AG09319 (cell line): ENCODE data around the gene ARAP2.

ENCODE experiments used
- DNase-seq: peaks from one replicate; pipeline ENCODE4 v3.0.0-alpha.2; 2010; ENCODE audit warnings: low read depth; ENCODE audit errors: extremely low read depth
- TF ChIP-seq, protein P1 (sequence below): IDR thresholded peaks from 2 replicates; pipeline ENCODE4 v1.5.1; 2011; ENCODE audit warnings: low read depth, mild to moderate bottlenecking, inconsistent platforms, low read length, moderate library complexity

ARAP2 gene, protein sequence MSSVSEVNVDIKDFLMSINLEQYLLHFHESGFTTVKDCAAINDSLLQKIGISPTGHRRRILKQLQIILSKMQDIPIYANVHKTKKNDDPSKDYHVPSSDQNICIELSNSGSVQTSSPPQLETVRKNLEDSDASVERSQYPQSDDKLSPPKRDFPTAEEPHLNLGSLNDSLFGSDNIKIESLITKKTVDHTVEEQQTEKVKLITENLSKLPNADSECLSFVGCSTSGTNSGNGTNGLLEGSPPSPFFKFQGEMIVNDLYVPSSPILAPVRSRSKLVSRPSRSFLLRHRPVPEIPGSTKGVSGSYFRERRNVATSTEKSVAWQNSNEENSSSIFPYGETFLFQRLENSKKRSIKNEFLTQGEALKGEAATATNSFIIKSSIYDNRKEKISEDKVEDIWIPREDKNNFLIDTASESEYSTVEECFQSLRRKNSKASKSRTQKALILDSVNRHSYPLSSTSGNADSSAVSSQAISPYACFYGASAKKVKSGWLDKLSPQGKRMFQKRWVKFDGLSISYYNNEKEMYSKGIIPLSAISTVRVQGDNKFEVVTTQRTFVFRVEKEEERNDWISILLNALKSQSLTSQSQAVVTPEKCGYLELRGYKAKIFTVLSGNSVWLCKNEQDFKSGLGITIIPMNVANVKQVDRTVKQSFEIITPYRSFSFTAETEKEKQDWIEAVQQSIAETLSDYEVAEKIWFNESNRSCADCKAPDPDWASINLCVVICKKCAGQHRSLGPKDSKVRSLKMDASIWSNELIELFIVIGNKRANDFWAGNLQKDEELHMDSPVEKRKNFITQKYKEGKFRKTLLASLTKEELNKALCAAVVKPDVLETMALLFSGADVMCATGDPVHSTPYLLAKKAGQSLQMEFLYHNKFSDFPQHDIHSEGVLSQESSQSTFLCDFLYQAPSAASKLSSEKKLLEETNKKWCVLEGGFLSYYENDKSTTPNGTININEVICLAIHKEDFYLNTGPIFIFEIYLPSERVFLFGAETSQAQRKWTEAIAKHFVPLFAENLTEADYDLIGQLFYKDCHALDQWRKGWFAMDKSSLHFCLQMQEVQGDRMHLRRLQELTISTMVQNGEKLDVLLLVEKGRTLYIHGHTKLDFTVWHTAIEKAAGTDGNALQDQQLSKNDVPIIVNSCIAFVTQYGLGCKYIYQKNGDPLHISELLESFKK (N-terminal part only)

DNA sequence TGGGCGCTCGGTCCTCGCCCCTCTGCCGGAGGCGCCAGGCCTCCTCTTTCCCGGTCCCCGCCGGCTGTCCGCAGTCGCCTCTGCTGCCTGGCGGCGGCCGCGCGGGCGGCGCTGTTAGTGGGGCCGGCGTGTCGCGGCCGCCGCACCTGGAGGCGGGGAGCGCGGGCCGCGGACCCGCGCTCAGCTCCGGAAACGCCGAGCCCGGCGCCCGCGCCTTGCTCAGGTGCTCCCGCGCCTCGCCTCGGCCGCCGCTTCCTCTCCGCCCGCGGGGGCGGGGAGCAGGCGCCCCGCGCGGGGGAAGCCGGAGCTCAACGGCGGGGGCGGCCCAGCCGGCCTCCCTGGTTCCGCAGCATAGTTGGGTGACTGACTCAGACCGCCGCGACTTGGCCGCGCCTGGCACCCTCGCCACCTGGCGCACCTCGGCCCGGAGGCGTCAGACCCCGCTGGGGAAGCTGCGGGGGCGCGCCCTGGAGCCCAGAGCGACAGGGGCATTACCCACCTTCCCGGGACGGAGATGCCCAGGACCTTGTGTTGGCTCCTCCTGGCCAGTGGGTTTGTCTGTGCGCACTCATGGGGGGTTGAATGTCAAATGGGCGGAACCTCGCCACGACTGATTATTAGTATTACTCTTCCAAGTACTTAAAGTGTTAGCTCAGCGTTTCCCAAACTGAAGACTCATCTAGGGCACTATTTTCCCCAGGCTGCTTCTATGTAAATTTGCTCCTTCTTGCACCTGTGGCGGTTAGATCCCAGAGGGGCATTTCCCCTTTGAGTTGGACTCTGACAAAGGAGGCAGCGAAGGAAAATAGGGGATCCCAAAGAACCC, at the start of gene ARAP2:
TSS of gene ARAP2 (minus strand) at position 258 of the 826 bp plus-strand sequence. CDS start 15,028 bp downstream, outside the sequence.
- TF ChIP-seq, protein P1, sequence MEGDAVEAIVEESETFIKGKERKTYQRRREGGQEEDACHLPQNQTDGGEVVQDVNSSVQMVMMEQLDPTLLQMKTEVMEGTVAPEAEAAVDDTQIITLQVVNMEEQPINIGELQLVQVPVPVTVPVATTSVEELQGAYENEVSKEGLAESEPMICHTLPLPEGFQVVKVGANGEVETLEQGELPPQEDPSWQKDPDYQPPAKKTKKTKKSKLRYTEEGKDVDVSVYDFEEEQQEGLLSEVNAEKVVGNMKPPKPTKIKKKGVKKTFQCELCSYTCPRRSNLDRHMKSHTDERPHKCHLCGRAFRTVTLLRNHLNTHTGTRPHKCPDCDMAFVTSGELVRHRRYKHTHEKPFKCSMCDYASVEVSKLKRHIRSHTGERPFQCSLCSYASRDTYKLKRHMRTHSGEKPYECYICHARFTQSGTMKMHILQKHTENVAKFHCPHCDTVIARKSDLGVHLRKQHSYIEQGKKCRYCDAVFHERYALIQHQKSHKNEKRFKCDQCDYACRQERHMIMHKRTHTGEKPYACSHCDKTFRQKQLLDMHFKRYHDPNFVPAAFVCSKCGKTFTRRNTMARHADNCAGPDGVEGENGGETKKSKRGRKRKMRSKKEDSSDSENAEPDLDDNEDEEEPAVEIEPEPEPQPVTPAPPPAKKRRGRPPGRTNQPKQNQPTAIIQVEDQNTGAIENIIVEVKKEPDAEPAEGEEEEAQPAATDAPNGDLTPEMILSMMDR: no peak
- DNase-seq: no peak

DNA sequence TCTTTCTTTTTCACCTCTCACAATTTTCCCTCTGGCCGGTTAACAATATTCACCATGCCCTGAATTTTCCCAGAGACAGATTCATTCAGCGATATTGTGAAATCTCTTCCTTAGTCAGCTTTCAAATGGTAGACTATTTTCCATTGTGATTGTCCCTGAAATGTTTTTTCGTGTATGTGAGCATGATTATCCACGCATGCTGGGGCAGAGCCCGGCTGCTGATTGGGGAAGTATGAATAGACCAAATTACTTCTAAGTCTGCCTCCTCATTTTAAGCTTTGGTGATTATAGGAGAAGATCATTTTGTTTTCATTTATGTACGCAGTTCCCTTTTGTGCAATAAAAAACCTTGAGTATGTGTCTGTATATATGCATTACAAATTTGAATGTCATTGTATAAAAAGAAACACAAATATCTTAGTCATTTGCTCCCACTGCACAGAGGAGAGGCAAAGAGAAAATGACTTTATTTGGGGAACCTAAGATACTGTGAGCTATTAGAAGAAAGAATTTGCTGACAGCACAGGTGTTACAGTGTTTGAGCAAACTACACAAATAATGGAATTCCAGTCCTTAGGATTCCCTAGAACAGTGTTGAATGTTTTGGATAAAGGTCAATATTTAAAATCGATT, 48.4 kb upstream of the ARAP2 start:
- no peak for DNase-seq
- TF ChIP-seq, protein P1: no peak

DNA sequence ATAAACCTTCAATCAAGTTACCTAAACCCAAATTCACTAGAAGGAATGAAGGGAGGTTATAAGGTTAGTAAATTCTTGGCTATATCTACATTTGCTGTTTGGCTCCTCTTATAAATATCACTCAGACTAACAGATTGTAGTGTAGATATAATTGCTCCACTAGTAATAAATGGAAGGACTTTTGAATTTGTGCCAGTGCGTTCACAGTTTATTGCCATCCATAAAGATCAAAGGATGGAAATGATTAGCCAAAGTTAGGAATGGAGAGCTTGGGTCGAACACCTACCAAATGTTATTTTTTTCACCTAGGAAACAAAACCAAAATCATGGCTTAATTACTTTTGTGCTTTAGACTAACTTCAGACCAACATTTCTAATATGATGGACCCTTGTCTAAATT, 46.3 kb upstream of the ARAP2 start:
- TF ChIP-seq, protein P1: no peak
- DNase-seq: no peak

DNA sequence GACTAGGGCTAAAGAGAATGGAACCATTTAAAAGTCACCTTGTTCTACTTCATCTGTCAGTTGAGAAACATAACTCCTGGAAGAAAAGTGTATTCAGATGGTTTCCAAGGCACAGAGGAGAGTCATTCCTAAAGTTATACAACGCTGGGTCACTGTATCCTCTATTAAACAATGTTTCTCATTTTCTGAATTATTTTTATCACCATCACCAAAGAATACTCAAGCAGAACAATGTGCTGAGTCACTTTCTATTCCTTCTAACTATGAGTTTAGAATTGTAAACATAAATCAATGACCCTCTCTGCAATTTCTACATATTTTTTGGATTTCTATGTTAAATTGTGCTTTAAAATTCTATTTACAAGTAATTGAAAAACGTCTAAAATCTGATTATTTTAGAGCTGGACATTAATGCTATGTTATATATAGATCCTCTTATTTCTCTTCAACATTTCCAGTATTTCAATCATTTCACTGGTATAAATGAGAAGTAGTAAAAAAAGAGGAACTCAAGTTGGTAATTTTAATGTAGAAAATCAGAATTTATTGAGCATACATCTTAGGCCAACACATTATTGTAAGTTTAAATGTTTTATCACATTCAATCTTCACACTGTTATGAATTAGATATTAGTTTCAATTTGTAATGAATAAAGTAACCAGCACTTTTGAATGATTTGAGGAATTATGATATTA, 44.6 kb upstream of the ARAP2 start:
- TF ChIP-seq, protein P1: no peak
- DNase-seq: no peak

DNA sequence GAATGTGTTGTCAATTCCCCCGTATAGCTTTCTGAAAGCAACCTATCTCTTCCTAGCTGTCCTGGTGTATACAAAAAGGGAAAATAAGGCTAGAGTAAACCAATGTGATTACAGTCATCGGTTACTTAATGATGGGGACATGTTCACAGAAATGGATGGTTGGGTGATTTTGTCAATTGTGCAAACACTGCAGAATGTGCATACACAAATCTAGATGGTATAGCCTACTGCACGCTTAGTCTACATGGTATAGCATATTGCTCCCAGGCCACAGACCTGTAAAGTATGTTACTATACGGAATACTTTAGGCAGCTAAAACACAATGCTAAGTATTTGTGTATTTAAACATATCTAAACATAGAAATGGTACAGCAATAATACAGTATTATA, 42.2 kb upstream of the ARAP2 start:
- TF ChIP-seq, protein P1: no peak
- DNase-seq: no peak

DNA sequence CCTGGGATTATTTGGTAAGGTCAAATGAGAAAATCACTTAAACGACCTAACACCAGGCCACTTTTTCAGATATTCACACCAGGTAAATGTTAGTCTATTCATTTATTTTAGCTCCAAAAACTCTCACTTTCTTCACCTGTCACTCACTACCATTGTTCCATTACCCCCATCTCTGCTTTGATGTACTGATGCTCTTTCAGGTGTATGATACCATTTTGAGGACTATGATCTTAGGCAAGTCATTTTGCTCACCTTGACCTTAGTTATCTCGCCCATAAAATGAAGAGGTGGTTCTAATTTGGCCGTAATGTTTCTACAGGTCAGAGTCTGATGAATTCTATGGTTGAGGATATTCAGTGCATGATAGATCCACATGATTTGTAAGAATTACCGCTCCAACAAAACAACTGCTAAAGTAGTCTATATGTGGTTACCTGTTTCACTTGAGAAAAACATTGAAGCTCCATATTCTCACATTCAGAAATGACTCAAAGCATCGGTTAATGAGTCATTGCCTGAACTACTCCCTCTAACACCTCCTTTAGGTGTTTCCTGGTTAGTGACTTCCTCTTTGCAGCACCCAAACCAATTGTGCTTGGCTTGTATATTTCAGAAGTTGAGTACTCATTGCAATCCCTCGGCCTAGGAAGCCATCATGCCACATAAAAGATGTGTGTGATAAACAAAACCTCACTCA, 41.6 kb upstream of the ARAP2 start:
- DNase-seq: no peak
- TF ChIP-seq, protein P1: no peak
